Measurements from ENCODE around the gene TTC34. TPM values are rescaled to one million over a fixed set of nuclear protein-coding genes. Genes with fewer than 3 reads are reported as not detected.

TTC34 gene
- polyA plus RNA-seq, 1 of the 3 experiments (the other 2 are of a cell fraction) = 0.16 TPM

DNA sequence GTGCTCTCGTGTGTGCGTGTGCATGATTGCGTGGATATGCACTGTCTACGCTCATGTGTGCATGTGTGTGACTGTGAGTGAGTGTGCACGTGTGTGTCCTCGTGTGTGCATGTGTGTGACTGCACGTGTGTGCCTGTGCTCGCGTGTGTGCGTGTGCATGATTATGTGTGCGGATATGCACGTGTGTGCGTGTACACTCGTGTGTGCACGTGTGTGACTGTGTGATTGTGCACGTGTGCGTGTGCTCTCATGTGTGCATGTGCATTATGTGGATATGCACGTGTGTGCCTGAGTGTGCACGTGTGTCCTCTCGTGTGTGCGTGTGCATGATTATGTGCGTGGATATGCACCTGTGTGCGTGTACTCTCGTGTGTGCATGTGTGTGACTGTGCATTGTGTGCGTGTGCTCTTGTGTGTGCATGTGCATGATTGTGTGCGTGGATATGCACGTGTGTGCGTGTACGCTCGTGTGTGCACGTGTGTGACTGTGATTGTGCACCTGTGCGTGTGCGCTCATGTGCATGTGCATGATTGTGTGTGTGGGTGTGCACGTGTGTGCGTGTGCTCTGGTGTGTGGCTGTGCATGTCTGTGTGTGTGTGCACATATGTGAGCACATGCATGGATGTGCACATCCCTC is 170.9 kb downstream of the TTC34 start (continued):
- TF ChIP-seq FOSL2 (IDR thresholded peaks at IDR 0.05; ENCODE audit: borderline replicate concordance, low read depth) = no peak

DNA sequence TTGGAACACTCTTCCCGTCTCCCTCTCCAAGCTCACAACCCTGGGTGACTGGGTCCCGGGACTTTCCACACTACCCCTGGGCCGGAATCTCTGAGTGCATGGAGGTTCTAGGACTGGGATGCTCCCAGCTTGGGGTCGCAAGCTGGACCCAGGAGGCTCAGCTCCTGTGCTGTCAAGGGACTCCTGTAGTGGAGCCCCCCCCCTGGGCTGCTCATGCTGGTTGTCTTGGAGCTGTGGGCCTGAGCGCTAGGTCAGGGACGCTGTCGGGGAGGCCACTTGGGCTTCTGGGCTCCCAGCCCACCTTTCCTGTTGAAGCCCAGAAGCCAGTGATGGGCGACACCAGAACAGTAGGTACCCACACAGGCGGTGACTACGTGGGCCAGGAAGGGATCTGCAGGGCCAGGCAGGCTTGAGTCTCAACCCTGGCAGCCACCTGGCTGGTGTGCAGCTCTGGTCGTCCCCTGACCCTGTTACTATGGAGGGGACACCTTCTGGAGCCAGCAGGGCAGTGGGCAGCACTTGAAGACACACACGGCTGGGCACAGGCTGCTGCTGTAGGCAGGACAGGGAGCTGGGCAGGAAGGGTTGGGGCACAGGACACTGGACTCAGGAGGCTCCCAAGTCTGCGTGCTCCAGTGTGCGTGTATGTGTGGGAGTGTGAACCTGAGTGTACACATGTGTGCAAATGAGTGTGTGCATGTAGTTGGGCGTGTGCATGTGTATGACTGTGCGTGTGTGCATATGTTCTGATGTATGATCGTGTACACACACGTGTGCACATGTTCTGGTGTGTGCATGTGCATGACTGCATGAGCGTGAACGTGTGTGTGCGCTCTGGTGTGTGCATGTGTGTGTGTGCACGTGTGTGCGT is 171.6 kb downstream of the TTC34 start:
- no peaks in the 10 kb centered on the region for H3K9me3 ChIP-seq
- peaks cover 5% of the 10 kb centered on the region for H3F3A ChIP-seq (replicated peaks; ENCODE audit: insufficient read depth)
- no peaks in the 10 kb centered on the region for H3K79me2 ChIP-seq (ENCODE audit: insufficient read depth)
- no peaks in the 10 kb centered on the region for H3K36me3 ChIP-seq (replicated peaks in 1 of 2; ENCODE audit: control insufficient read depth in 1 of 2, insufficient read depth in 2 of 2, low read length in 1 of 2)
- no peaks in the 10 kb centered on the region for H3K4me1 ChIP-seq (ENCODE audit: control insufficient read depth in 1 of 2, insufficient read depth in 2 of 2, low read depth in 1 of 2, low read length in 1 of 2)
- no peak overlapping the region for H3K9ac ChIP-seq
- H3K4me3 ChIP-seq (ENCODE audit: low read depth in 2 of 2, low read length in 1 of 2) = no peak overlapping the region
- TF ChIP-seq, protein P1, sequence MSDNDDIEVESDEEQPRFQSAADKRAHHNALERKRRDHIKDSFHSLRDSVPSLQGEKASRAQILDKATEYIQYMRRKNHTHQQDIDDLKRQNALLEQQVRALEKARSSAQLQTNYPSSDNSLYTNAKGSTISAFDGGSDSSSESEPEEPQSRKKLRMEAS (IDR thresholded peaks at IDR 0.05; ENCODE audit: low read depth) = no peak
- TF ChIP-seq, protein P2, sequence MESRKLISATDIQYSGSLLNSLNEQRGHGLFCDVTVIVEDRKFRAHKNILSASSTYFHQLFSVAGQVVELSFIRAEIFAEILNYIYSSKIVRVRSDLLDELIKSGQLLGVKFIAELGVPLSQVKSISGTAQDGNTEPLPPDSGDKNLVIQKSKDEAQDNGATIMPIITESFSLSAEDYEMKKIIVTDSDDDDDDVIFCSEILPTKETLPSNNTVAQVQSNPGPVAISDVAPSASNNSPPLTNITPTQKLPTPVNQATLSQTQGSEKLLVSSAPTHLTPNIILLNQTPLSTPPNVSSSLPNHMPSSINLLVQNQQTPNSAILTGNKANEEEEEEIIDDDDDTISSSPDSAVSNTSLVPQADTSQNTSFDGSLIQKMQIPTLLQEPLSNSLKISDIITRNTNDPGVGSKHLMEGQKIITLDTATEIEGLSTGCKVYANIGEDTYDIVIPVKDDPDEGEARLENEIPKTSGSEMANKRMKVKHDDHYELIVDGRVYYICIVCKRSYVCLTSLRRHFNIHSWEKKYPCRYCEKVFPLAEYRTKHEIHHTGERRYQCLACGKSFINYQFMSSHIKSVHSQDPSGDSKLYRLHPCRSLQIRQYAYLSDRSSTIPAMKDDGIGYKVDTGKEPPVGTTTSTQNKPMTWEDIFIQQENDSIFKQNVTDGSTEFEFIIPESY (IDR thresholded peaks at IDR 0.05; ENCODE audit: borderline replicate concordance, low read depth) = no peak
- no peak for TF ChIP-seq YY1 (IDR thresholded peaks at IDR 0.05; ENCODE audit: low read depth)
- 73% methylated on average over 15 of the region's 23 CpGs for WGBS (ENCODE audit: low lambda C conversion rate)
- H2AFZ ChIP-seq (ENCODE audit: low read depth) = no peak overlapping the region
- ChIA-PET POLR2A (interaction anchor here (1.1 kb wide), 1 partner anchor 8 kb away, joined by 3 read pairs; no protein-coding TSS in a partner anchor), CTCF (interaction anchor here (0.6 kb wide), 1 partner anchor 10 kb away, joined by 3 read pairs; no protein-coding TSS in a partner anchor)
- no peaks in the 10 kb centered on the region for H3K9me2 ChIP-seq
- H3K27me3 ChIP-seq (ENCODE audit: insufficient read depth) = peaks cover 13% of the 10 kb centered on the region; the same call in 1 of the 2 replicates
- no peak for DNase-seq
- no peak overlapping the region for H3K4me2 ChIP-seq
- H4K20me1 ChIP-seq (ENCODE audit: insufficient read depth) = no peaks in the 10 kb centered on the region
- H3K27ac ChIP-seq (ENCODE audit: low read depth in 2 of 2, low read length in 1 of 2) = no peak overlapping the region

DNA sequence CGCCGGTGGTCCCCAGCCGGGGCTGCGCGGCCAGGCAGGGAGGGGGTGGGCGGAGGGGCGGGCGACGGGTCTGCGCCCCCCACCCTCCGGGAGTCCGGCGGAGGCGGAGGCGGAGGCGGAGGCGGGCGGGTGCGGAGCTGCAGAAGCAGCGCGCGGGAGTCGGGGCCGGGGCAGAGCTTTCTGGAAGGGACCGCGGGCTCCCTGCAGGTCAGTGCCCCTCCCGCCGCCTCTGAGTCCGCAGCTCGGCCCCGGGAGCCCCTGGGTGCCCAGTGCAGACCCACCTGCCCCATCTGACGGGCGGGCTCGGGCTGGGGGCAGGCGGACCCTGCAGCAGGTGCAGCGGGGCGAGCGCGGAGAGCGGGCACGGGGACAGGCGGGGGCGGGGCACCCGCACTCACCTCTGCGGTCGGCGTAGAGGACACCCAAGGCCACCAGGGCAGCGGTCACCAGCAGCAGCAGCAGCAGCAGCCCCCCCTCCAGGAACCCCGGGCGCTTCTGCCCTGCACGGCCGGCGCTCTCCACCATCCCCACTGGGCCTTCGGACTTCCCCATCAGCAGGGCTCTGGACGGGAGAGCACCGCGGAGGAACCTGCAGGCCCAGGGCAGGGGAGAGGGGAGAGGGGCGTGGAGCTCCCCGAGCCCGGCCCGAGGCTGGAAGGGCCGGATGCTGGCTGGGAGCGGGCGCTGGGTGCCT is 172.4 kb downstream of the TTC34 start:
- peak; percentile 42 for DNase-seq
- H3K4me1 ChIP-seq (ENCODE audit: control insufficient read depth in 1 of 2, insufficient read depth in 2 of 2, low read depth in 1 of 2, low read length in 1 of 2) = no peaks in the 10 kb centered on the region
- no peaks in the 10 kb centered on the region for H3K9me2 ChIP-seq
- H3K27ac ChIP-seq (ENCODE audit: low read depth in 2 of 2, low read length in 1 of 2) = no peak overlapping the region
- 13% methylated on average over 3 of the region's 64 CpGs for WGBS (ENCODE audit: low lambda C conversion rate)
- no peaks in the 10 kb centered on the region for H3K79me2 ChIP-seq (ENCODE audit: insufficient read depth)
- no peak overlapping the region for H3K9ac ChIP-seq
- H3F3A ChIP-seq (replicated peaks; ENCODE audit: insufficient read depth) = peaks cover 5% of the 10 kb centered on the region
- no peak overlapping the region for H2AFZ ChIP-seq (ENCODE audit: low read depth)
- H3K9me3 ChIP-seq = no peaks in the 10 kb centered on the region
- H3K4me3 ChIP-seq (ENCODE audit: low read depth in 2 of 2, low read length in 1 of 2) = no peak overlapping the region
- peaks cover 13% of the 10 kb centered on the region; the same call in 1 of the 2 replicates for H3K27me3 ChIP-seq (ENCODE audit: insufficient read depth)
- H3K36me3 ChIP-seq (replicated peaks in 1 of 2; ENCODE audit: control insufficient read depth in 1 of 2, insufficient read depth in 2 of 2, low read length in 1 of 2) = no peaks in the 10 kb centered on the region
- H3K4me2 ChIP-seq = no peak overlapping the region
- H4K20me1 ChIP-seq (ENCODE audit: insufficient read depth) = no peaks in the 10 kb centered on the region
- ChIA-PET CTCF (interaction anchor here (0.6 kb wide), 1 partner anchor 9 kb away, joined by 3 read pairs; no protein-coding TSS in a partner anchor), POLR2A (interaction anchor here (1.1 kb wide), 1 partner anchor 9 kb away, joined by 3 read pairs; no protein-coding TSS in a partner anchor)
- TF ChIP-seq RAD21 (IDR thresholded peaks at IDR 0.05; ENCODE audit: low read length) = no peak
- TF ChIP-seq TCF12 (IDR thresholded peaks at IDR 0.05) = no peak
- no peak for TF ChIP-seq RXRA (IDR thresholded peaks at IDR 0.05; ENCODE audit: borderline replicate concordance, low read depth)
- no peak for TF ChIP-seq GATA2 (CRISPR knock-in tag; IDR thresholded peaks at IDR 0.05)
